Stimulated activated CD8-positive, alpha-beta memory T cell treated with anti-CD3 and anti-CD28 coated beads, Interleukin-15, amount 100 ng/mL, for 1 hour (primary cell): ENCODE measurements around the gene ASB5.
"Not testable (repeated sequence)": the region's sequence is repeated elsewhere in the genome, so short reads cannot be mapped to it uniquely, and the experiment has no call there.

ENCODE experiments used
- DNase-seq: peaks from one replicate; pipeline ENCODE4 v3.0.0-alpha.2; 2020; ENCODE audit warnings: low read depth

Gene ASB5

GRCh38 chr4:176268963-176269362, at the start of gene ASB5:
Gene ASB5 (minus strand): TSS chr4:176269222. CDS start chr4:176269108, 114 bp downstream.
- DNase-seq = no peak

GRCh38 chr4:176313596-176314336, 44.7 kb upstream of the ASB5 start:
- DNase-seq = no peak

- DNase-seq = no peak
Observed at GRCh38 chr4:176309772-176310171, 40.8 kb upstream of the ASB5 start.

- DNase-seq = no peak
Observed at GRCh38 chr4:176309046-176309445, 40.0 kb upstream of the ASB5 start.

GRCh38 chr4:176308441-176308840, 39.4 kb upstream of the ASB5 start:
- no peak for DNase-seq

- no peak for DNase-seq
Observed at GRCh38 chr4:176307666-176307930, 38.6 kb upstream of the ASB5 start.

GRCh38 chr4:176306837-176307665, 38.0 kb upstream of the ASB5 start:
- DNase-seq = no peak

GRCh38 chr4:176303938-176304337, 34.9 kb upstream of the ASB5 start:
- DNase-seq = no peak

GRCh38 chr4:176302283-176303275, 33.6 kb upstream of the ASB5 start:
- no peak for DNase-seq

GRCh38 chr4:176300565-176300964, 31.5 kb upstream of the ASB5 start:
- no peak for DNase-seq

- DNase-seq = no peak
Observed at GRCh38 chr4:176300036-176300435, 31.0 kb upstream of the ASB5 start.

- DNase-seq = no peak
Observed at GRCh38 chr4:176298664-176299063, 29.6 kb upstream of the ASB5 start.

GRCh38 chr4:176295907-176296306, 26.9 kb upstream of the ASB5 start:
- not testable (repeated sequence) for DNase-seq

GRCh38 chr4:176293660-176294059, 24.6 kb upstream of the ASB5 start:
- no peak for DNase-seq

GRCh38 chr4:176292920-176293319, 23.9 kb upstream of the ASB5 start:
- DNase-seq = no peak

GRCh38 chr4:176291748-176292147, 22.7 kb upstream of the ASB5 start:
- DNase-seq = no peak

- DNase-seq = no peak
Observed at GRCh38 chr4:176290520-176290919, 21.5 kb upstream of the ASB5 start.

GRCh38 chr4:176289561-176289960, 20.5 kb upstream of the ASB5 start:
- no peak for DNase-seq

GRCh38 chr4:176288020-176288419, 19.0 kb upstream of the ASB5 start:
- no peak for DNase-seq

- no peak for DNase-seq
Observed at GRCh38 chr4:176287546-176287945, 18.5 kb upstream of the ASB5 start.

GRCh38 chr4:176286728-176287127, 17.7 kb upstream of the ASB5 start:
- no peak for DNase-seq

GRCh38 chr4:176279560-176279959, 10.5 kb upstream of the ASB5 start:
- not testable (repeated sequence) for DNase-seq
